MM.1S (cell line): ENCODE data around the gene CYGB.

Source experiments
- CTCF ChIP-seq: fragments of 300-600 bp; sonication (generic); IDR thresholded peaks from 2 replicates; pipeline ENCODE4 v1.5.1; 2016; ENCODE audit warnings: antibody characterized with exemption, low read length, mixed read lengths
- EZH2phosphoT487 ChIP-seq: fragments of 300-600 bp; sonication (generic); IDR thresholded peaks from 2 replicates; pipeline ENCODE4 v1.6.1; 2018; ENCODE audit warnings: antibody characterized with exemption, low read length

- TF ChIP-seq CTCF (no peak), EZH2phosphoT487 (no peak)
Measured at GRCh38 chr17:76556765-76557367, 19.4 kb upstream of the CYGB start.
